MG63 (cell line): ENCODE data around the gene POU1F1. TPM values are rescaled to one million over a fixed set of nuclear protein-coding genes. Genes with fewer than 3 reads are reported as not detected.
"Not testable (repeated sequence)": the region's sequence is repeated elsewhere in the genome, so short reads cannot be mapped to it uniquely, and the experiment has no call there.

Experiments used
- DNase-seq: peaks from one replicate; pipeline ENCODE4 v3.0.0-alpha.2; 2020
- H3K27me3 ChIP-seq: fragments of 250-450 bp; sonication (Bioruptor Pico); 2 replicates; pipeline ENCODE4 v1.5.1; 2020; ENCODE audit warnings: mild to moderate bottlenecking, moderate library complexity
- H3K36me3 ChIP-seq: fragments of 250-450 bp; sonication (Bioruptor Pico); 2 replicates; pipeline ENCODE4 v1.5.1; 2020; ENCODE audit warnings: mild to moderate bottlenecking, moderate library complexity
- H3K4me3 ChIP-seq: fragments of 250-450 bp; sonication (Bioruptor Pico); 2 replicates; pipeline ENCODE4 v1.5.1; 2020; ENCODE audit warnings: mild to moderate bottlenecking, moderate library complexity
- H3K9me3 ChIP-seq: fragments of 250-450 bp; sonication (Bioruptor Pico); 2 replicates; pipeline ENCODE4 v1.5.1; 2020; ENCODE audit warnings: mild to moderate bottlenecking, moderate library complexity
- total RNA-seq: library from RNA; depleted of rRNA; stranded (reverse); fragments of >200 nt; shearing (Covaris generic); gene quantifications from 2 replicates; pipeline ENCODE4 v1.2.3, GENCODE V29; 2014; ENCODE audit warnings: low replicate concordance

POU1F1 gene
- total RNA-seq, 1 experiment from 2014 or later = not detected

DNA sequence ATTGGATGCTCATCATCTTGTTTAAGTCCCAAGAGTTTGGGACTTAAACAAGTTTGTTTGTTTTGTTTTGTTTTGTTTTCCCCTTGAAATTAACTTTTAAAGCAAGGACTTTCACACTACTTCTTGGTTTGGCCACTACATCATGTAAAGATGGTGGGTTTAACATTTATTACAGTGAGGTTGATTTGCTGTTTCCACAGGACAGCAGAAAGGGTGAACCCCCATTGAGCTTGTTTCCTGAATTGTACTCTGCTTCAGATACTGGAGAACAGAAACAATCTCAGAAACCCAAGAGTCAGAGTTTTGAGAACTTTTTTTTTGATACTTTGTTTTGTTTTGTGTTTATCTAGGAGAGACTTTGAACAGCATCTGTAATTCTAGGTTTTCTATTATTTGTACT, 6.7 kb downstream of the POU1F1 start:
- H3K9me3 ChIP-seq = no peaks in the 10 kb centered on the region
- H3K27me3 ChIP-seq = no peaks in the 10 kb centered on the region
- H3K36me3 ChIP-seq = no peaks in the 10 kb centered on the region
- no peak for DNase-seq
- H3K4me3 ChIP-seq = no peak overlapping the region

DNA sequence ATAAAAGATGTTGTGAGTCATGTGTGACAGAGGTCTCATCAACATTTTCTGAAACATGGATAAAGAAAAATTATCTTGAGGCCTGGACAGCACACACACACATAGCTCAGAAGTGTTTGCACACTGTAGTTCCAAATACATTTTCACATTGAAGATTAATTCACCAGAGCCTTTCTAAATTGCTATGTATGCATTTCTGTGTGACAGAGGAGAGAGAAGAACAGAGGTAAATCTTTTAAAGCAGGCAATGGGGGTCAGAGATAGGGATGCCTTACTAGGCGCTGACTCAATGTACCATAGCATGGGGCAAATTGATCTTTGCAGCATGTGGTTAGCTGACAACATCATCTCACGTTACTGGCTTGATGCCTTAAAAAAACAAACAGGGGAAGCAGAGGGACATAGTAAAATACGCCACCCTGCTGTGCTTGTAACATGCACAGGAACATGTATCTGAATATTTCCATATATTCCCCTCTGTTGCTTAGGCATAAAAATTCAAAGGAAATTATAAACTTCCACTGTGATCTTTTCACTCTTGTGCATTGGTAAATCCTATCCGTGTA, 7.7 kb downstream of the POU1F1 start:
- H3K4me3 ChIP-seq = no peak overlapping the region
- no peaks in the 10 kb centered on the region for H3K36me3 ChIP-seq
- no peaks in the 10 kb centered on the region for H3K27me3 ChIP-seq
- H3K9me3 ChIP-seq = no peaks in the 10 kb centered on the region
- no peak for DNase-seq

DNA sequence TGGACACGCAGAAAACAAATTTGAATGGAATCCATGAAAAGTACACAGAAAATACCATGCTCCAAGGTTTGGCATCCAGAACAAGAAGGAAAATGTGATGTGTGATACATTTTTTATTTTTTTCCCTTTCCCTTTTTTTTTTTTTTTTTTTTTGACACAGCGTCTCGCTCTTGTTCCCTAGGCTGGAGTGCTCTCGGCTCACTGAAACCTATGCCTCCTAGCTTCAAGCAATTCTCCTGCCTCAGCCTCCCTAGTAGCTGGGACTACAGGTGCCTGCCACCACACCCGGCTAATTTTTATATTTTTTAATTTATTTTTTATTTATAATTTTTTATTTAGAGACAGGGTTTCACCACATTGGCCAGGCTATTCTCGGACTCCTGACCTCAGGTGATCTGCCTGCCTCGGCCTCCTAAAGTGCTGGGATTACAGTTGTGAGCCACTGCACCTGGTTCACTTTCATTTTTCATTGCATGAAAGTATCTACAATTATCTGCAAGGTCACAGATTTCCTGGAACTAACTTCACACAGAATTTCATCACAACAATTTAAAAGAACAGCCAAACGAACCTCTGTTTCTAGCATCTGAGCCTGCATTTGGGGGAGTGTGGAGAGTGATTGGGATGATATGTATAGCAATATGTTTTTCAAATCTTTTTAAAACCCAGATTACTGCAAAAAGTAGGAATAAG, 8.3 kb downstream of the POU1F1 start:
- Histone ChIP-seq H3K4me3 (no peak overlapping the region), H3K36me3 (no peaks in the 10 kb centered on the region), H3K9me3 (no peaks in the 10 kb centered on the region), H3K27me3 (no peaks in the 10 kb centered on the region)
- no peak for DNase-seq

DNA sequence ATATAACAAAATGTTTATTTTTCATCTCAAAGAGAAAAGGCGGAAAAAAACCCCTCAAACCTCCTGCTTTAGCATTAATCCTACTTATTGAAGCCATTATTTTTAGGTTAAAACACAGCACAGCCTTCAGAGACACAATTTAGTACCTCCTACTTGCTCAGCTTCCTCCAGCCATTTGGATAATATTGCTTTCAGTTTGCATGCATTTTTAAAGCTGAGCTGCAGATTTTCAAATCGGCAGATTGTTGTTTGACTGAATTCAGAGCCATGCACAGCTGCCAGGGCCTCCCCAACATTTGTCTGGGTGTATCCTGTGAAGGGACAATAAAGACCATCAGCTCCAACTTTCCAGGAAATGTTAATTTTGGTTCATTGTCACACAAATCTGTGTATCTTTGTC, 14.5 kb downstream of the POU1F1 start:
- H3K36me3 ChIP-seq = no peaks in the 10 kb centered on the region
- no peaks in the 10 kb centered on the region for H3K27me3 ChIP-seq
- no peak for DNase-seq
- H3K4me3 ChIP-seq = no peak overlapping the region
- H3K9me3 ChIP-seq = no peaks in the 10 kb centered on the region

DNA sequence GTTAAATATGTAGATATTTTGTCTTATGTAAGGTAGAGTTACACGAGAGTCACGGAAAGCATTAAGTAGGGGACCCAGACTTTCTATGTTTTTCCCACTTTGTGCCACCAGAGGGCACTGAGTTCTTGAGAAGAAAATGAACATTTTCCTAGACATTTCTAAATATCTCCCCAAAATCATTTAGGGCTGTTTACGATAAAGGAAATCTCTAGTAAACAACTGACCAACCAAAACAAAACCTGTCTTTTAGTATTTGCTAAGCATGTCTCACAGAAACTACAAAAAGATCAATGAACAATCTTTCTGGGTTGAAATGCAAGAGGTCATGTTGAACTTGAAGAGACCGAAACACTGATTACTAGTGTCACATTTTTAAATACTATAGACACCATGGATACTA, 16.1 kb downstream of the POU1F1 start:
- Histone ChIP-seq H3K9me3 (no peaks in the 10 kb centered on the region), H3K4me3 (no peak overlapping the region), H3K27me3 (no peaks in the 10 kb centered on the region), H3K36me3 (no peaks in the 10 kb centered on the region)
- DNase-seq = peak; percentile 11

DNA sequence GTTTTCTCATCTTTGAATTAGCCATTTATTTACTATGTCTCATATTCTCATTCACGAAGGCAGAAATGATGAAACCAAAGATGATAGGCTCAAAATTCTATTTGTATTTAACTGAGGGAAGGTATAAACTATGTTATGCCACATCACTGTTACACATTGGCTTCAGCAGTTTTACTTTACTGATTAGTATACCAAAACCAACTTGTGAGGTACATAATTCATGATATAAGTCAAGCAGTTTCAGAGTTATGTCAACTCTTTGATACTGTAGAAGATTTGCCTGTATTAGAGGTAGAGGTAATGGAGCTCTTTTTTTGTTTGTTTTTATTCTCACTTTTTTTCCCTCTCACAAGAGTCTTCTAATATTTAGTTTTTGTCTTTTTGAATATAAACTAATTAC, 26.4 kb downstream of the POU1F1 start:
- Histone ChIP-seq H3K36me3 (peaks cover 9% of the 10 kb centered on the region), H3K27me3 (no peaks in the 10 kb centered on the region), H3K4me3 (no peak overlapping the region), H3K9me3 (no peaks in the 10 kb centered on the region)
- no peak for DNase-seq

DNA sequence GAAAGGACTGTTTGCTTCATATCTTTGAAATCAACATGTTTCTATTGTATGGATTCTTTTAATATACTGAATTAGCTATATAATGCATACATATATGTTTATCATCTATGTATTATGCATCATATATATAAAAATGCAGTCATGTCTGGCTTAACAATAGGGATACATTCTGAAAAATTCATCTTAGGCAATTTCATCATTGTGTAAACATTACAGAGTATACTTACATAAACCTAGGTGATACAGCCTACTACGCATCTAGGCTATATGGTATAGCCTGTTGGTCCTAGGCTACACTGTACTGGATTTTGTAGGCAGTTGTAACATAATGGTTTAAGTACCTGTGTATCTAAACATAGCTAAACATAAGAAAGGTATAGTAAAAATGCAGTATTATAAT, 27.6 kb downstream of the POU1F1 start:
- no peaks in the 10 kb centered on the region for H3K9me3 ChIP-seq
- H3K36me3 ChIP-seq = peaks cover 9% of the 10 kb centered on the region
- no peak overlapping the region for H3K4me3 ChIP-seq
- no peak for DNase-seq
- no peaks in the 10 kb centered on the region for H3K27me3 ChIP-seq

DNA sequence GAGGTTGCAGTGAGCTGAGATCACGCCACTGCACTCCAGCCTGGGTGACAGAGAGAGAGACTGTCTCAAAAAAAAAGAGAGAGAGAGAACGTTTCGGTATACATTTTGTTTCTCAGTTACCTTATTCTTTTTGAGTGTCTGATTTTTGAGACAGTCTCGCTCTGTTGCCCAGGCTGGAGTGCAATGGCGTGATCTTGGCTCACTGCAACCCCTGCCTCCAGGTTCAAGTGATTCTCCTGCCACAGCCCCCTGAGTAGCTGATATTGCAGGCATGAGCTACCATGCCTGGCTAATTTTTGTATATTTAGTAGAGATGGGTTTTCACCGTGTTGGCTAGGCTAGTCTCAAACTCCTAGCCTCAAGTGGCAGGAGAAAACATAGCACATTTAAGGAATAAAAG, 28.2 kb downstream of the POU1F1 start:
- DNase-seq, H3K36me3 ChIP-seq, H3K27me3 ChIP-seq, H3K9me3 ChIP-seq, H3K4me3 ChIP-seq: not testable (repeated sequence)

DNA sequence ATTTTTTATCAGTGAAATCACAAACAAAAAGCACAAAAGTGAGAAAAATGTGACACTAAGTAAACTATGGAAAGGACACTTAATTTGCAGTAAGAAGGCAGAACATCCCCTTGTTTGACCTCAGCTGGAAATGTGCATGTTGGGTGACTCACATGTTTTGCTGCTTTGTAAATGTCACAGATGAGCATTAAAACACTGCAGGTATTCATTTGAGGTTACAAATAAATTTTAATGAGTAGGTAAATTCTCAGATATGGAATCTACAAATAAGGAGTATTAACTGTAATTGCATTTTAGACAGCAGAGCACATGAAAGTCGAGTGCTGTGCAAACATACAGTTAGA, 29.0 kb downstream of the POU1F1 start:
- Histone ChIP-seq H3K36me3 (peaks cover 9% of the 10 kb centered on the region), H3K27me3 (no peaks in the 10 kb centered on the region), H3K9me3 (no peaks in the 10 kb centered on the region), H3K4me3 (no peak overlapping the region)
- DNase-seq = no peak

DNA sequence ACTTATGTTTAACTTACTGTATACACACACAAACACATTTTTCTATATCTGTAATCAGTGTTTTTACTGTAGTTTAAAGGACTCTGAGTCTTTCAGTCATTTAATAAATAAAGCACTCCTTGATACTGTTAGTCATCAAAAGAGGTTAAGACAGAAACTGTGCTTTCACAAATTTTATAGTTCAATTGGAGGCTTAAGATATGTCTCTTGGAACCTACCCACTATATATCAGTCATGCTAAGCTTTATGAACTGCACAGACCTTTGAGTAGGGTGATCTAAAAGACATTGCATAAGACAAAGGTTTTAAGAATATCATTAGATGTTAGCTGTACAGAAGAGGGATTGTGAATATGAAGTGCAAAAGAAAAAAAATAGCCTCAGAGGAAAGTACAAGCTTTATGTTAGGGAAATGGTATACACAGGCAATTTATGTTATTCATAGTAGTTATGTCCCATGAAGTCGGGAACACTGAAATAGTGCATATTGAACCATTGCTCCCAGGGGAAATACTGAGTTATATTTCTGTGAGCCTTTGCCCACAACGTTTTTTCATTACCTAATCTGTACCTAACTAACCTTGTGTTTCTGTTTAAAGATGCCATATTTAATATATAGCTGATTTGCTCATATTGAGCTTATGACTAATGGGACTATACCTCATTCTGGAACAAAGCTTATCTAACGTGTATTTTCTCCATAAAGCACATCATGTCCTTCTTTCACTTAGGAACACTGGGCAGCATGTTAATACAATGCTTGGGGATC, 29.5 kb downstream of the POU1F1 start:
- Histone ChIP-seq H3K4me3 (no peak overlapping the region), H3K9me3 (no peaks in the 10 kb centered on the region), H3K27me3 (no peaks in the 10 kb centered on the region), H3K36me3 (peaks cover 9% of the 10 kb centered on the region)
- DNase-seq = no peak

DNA sequence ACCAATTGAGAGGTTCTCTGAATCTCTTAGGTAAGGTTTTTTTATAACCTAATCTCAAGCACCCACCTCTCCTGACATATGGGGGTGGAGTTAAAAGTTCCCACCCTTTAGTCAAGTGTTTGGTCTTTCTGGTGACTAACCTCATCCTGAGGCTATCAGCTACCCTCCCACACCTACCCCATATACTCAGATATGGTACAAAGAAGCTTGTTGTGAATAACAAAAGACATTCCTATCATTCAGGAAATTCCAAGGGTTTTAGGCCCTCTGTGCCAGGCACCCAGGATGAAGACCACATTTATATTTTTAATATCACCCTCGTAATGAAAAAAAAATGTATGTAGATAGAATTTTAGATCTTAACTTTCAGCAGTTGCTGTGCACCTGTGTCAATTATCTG, 40.3 kb downstream of the POU1F1 start:
- DNase-seq = no peak
- no peaks in the 10 kb centered on the region; the same call in 1 of the 2 replicates for H3K36me3 ChIP-seq
- no peaks in the 10 kb centered on the region for H3K9me3 ChIP-seq
- H3K4me3 ChIP-seq = no peak overlapping the region
- no peaks in the 10 kb centered on the region for H3K27me3 ChIP-seq

DNA sequence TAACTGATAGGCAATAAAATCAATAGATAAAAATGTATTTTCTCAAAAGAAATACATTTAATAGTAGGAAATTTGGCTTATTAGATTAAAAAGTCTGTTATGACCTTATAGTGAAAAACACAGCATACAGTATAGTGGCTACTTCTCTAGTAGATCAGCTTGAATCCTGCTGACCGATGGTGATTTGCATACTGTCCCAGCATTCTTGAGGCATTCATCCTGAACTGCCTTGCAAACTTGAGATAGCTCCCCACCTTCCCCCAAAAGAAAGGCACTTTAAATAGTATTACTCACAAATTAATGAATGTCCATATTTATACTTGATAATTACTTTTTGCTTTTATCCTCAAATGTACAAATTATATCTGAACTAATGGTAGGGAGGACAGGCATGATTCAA, 42.6 kb downstream of the POU1F1 start:
- DNase-seq = no peak
- no peaks in the 10 kb centered on the region for H3K27me3 ChIP-seq
- no peaks in the 10 kb centered on the region for H3K9me3 ChIP-seq
- H3K36me3 ChIP-seq = no peaks in the 10 kb centered on the region; the same call in 1 of the 2 replicates
- H3K4me3 ChIP-seq = no peak overlapping the region

DNA sequence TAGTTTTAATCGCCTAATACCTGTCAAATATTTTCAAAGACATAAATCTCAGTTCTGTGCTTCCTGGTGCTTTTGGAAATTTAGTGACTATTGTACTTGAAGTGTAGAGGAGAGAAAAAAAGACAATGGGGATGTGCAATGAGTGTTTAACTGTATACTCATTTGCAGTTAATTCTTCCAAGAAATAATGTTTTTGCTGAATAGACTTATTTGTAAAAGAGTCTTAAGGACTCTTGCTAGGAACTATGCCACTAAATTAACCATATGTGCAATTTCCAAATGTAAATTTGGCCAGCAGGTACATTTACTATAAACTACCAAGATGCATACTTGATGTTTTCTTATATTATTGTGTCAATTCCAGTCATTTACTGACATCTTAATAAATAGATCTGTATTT, 47.3 kb downstream of the POU1F1 start:
- Histone ChIP-seq H3K4me3 (no peak overlapping the region; the same call in 1 of the 2 replicates), H3K36me3 (no peaks in the 10 kb centered on the region; the same call in 1 of the 2 replicates), H3K9me3 (no peaks in the 10 kb centered on the region), H3K27me3 (no peaks in the 10 kb centered on the region)
- DNase-seq = no peak

DNA sequence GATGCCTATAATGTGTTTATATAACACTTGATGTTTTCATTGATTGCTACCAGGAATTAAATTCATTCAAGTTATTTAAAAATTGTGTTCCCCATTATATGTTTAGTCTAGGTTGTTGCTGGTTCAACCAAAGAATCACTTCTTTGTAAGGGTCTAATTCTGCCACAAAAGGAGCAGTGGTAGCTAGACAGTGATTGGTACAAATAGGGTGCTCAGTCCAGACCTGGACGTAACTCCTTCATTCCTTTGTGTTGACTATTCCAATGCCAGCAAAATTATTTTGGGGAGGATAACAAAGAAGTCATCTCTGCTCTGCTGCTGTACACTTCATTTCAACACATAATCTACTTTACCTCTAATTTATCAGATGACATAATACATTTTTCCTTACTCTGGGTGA, 48.1 kb downstream of the POU1F1 start:
- DNase-seq = no peak
- no peaks in the 10 kb centered on the region for H3K27me3 ChIP-seq
- H3K9me3 ChIP-seq = no peaks in the 10 kb centered on the region
- no peaks in the 10 kb centered on the region; the same call in 1 of the 2 replicates for H3K36me3 ChIP-seq
- H3K4me3 ChIP-seq = peak overlapping the region; percentile 88

DNA sequence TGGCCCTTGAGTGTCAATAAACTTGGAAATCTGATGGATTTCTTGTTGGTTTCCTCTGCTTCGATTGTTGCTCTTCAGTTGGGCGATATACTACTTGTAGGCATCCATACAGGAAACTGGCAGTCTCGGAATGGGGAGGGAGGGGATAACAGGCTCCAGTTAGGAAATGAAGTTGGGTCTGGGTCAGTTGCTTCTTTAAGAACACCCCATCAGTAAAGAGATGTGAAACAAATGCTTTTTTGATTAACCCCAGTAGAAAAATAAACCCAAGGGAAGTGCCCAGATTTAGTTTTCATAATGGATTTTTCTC, 48.6 kb downstream of the POU1F1 start:
- peak overlapping the region; percentile 88 for H3K4me3 ChIP-seq
- H3K27me3 ChIP-seq = no peaks in the 10 kb centered on the region
- no peaks in the 10 kb centered on the region; the same call in 1 of the 2 replicates for H3K36me3 ChIP-seq
- no peak for DNase-seq
- H3K9me3 ChIP-seq = no peaks in the 10 kb centered on the region

DNA sequence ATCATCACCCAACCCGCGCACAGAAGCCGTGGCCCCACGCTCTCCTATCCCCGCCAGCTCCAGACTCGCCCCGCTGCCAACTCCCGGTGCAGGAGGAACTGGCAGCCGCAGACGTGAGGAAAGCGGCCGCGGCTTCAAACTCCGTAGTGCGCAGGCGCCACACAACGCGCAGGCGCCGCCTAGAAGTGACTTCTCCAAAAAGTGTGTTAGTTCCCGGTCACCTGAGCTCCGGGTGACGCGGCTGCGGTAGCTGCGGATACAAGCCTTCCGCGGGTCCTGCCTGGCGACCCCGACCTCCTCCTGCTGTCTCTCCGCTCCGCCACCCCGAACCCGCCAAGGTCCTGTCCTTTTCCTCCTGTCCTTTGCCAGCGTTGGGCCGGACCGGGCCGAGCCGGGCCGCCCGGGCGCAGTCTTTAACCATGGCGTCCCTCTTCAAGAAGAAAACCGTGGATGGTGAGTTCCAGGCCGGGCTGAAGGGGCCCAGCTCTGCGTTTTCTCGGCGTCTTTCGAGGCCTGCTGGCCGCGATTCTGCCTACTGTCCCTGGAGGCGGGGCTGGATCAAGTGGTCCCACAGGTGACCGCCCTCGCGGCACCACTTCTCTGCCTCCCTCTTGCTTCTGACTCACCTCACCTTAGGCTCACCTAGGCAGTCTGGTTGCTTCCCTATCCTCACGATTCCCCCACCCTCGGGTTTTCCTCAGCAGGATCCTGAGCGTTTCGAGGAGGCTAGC, 49.1 kb downstream of the POU1F1 start, which contains the start of gene CHMP2B:
CHMP2B (plus strand) TSS at position 206 of the 731 bp plus-strand sequence; CDS start at position 420, 214 bp downstream.
- Histone ChIP-seq H3K4me3 (peak within 1 kb of the TSS; percentile 88), H3K27me3 (no peaks in the 10 kb centered on the region), H3K36me3 (no peaks in the 10 kb centered on the region; the same call in 1 of the 2 replicates), H3K9me3 (no peaks in the 10 kb centered on the region)
- peak; percentile 85 for DNase-seq

DNA sequence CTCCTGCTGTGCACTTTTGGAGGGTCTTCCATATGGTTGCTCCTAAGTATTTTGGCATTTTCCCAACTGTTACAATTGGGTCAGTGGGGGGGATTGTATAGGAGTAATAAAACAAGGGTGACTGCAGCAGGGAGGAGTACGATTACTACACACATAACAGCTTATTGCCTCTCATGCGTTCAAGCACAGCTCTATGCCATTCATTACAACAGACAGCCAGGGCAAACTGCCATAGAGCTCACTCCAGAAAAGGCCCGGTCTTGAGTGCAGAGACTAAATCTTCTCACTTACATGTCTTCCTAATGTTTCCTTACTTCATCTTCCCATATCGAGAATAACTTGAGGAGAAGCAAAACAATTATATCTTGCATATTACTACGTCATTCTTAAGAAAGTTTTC, 50.7 kb downstream of the POU1F1 start:
- no peak for DNase-seq
- Histone ChIP-seq H3K36me3 (no peaks in the 10 kb centered on the region; the same call in 1 of the 2 replicates), H3K4me3 (no peak overlapping the region), H3K27me3 (no peaks in the 10 kb centered on the region), H3K9me3 (no peaks in the 10 kb centered on the region)
